Transverse colon (tissue), 4 donors: Measurements from ENCODE around the gene DBNL.
"Not testable (repeated sequence)": the region's sequence is repeated elsewhere in the genome, so short reads cannot be mapped to it uniquely, and the experiment has no call there.

Experiments
- EP300 ChIP-seq: sonication (generic); formaldehyde crosslinking; IDR thresholded peaks from one replicate; pipeline ENCODE4 v1.6.1; 2017; ENCODE audit warnings: antibody characterized with exemption, low read depth
- POLR2AphosphoS5 ChIP-seq, 3 donors: sonication (generic); formaldehyde crosslinking; IDR thresholded peaks; one replicate each; pipeline ENCODE4 v1.6.1; 2016; ENCODE audit warnings: antibody characterized with exemption in 3 of 3
- TF ChIP-seq, protein P1 (sequence below), 5 experiments: fragments of 200-600 bp in 3 of 5; fragments of 450-650 bp in 2 of 5; sonication (generic) in 3 of 5; IDR thresholded peaks; 1 replicate in 2 of 5; 2 replicates in 3 of 5; pipeline ENCODE4 v1.5.1; 2016 to 2017; ENCODE audit warnings: antibody characterized with exemption in 5 of 5, inconsistent platforms in 3 of 5, mild to moderate bottlenecking in 2 of 5, moderate library complexity in 1 of 5

DNA sequence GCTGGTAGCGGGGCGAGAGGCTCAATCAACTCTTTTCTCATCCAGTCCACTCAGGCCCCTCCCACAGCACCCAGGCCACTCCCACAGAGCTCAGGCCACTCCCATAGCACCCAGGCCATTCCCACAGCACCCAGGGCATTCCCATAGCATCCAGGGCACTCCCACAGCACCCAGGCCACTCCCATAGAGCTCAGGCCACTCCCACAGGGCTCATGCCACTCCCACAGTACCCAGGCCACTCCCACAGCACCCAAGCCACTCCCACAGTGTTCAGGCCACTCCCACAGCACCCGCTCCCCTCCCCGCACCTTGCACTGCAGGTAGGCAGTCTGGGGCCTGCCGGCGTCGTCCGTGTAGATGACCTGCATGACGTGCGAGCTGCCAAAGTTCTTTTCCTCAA lies 8.1 kb upstream of the DBNL start:
- TF ChIP-seq, protein P1, sequence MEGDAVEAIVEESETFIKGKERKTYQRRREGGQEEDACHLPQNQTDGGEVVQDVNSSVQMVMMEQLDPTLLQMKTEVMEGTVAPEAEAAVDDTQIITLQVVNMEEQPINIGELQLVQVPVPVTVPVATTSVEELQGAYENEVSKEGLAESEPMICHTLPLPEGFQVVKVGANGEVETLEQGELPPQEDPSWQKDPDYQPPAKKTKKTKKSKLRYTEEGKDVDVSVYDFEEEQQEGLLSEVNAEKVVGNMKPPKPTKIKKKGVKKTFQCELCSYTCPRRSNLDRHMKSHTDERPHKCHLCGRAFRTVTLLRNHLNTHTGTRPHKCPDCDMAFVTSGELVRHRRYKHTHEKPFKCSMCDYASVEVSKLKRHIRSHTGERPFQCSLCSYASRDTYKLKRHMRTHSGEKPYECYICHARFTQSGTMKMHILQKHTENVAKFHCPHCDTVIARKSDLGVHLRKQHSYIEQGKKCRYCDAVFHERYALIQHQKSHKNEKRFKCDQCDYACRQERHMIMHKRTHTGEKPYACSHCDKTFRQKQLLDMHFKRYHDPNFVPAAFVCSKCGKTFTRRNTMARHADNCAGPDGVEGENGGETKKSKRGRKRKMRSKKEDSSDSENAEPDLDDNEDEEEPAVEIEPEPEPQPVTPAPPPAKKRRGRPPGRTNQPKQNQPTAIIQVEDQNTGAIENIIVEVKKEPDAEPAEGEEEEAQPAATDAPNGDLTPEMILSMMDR (IDR thresholded peaks at IDR 0.05): not testable (repeated sequence)
- TF ChIP-seq EP300; POLR2AphosphoS5 (IDR thresholded peaks at IDR 0.05): not testable (repeated sequence)
